GM20000 (cell line): Measurements from ENCODE around the gene GPC3.

Source experiments
- DNase-seq: peaks from one replicate; pipeline ENCODE4 v3.0.0; 2012; ENCODE audit warnings: low spot score
- TF ChIP-seq, protein P1 (sequence below): IDR thresholded peaks from 2 replicates; pipeline ENCODE4 v1.5.1; 2012; ENCODE audit warnings: mild to moderate bottlenecking, control low read depth; ENCODE audit errors: extremely low read depth, missing control alignments

GPC3 gene

DNA sequence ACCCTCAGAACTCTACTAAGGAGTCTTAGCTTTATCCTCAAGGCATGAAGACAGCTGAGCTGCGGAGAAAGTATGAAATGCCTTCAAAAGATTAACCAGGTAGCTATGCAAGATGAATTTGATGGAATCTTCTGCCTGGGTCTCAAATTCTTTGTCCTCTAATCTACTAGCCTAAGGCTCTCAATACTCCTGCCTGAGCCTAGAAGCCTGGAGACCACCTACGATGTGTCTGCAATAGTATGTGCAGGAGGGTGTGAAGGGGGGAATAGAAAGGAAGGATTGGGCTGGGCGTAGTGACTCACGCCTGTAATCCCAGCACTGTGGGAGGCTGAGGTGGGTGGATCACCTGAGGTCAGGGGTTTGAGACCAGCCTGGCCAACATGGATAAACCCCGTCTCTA lies 391.9 kb downstream of the GPC3 start:
- DNase-seq = no peak
- TF ChIP-seq, protein P1, sequence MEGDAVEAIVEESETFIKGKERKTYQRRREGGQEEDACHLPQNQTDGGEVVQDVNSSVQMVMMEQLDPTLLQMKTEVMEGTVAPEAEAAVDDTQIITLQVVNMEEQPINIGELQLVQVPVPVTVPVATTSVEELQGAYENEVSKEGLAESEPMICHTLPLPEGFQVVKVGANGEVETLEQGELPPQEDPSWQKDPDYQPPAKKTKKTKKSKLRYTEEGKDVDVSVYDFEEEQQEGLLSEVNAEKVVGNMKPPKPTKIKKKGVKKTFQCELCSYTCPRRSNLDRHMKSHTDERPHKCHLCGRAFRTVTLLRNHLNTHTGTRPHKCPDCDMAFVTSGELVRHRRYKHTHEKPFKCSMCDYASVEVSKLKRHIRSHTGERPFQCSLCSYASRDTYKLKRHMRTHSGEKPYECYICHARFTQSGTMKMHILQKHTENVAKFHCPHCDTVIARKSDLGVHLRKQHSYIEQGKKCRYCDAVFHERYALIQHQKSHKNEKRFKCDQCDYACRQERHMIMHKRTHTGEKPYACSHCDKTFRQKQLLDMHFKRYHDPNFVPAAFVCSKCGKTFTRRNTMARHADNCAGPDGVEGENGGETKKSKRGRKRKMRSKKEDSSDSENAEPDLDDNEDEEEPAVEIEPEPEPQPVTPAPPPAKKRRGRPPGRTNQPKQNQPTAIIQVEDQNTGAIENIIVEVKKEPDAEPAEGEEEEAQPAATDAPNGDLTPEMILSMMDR = no peak

DNA sequence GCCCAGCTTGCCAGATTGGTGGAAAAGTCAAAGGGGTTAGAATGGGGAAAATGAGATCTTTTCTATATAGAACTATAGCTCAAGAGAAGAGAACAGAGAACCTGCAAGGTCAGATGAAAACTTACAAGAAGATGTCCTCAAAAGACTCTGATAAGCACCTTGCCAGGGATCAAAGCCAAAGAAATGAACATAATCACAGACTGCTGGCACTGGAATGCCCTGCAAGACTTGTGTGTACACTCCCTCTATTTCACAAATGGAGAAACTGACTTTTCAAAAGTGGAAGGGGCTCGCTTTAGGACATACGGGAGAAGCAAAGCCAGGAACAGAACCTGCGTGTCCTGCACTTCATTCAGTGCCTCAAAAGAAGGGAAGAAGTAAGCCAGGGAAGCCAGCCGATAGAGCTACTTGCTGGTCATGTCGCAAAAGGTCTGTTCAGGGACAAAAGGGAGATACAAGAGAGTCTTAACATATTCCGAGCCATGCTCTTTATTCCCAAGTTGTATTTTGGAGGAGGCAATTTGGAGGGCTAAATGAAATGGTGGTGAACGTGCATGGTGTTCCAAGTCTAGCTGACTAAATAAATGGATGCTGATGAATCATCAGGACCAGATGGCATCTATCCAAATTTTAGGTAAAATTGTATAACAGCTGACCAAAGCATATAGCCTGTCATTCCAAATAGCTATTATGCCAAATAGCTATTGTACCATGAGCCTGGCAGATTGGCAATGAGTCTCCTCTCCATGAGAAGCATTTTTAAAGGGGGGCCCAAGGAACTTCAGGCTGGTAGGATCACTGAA lies 394.5 kb downstream of the GPC3 start:
- TF ChIP-seq, protein P1 = no peak
- no peak for DNase-seq

DNA sequence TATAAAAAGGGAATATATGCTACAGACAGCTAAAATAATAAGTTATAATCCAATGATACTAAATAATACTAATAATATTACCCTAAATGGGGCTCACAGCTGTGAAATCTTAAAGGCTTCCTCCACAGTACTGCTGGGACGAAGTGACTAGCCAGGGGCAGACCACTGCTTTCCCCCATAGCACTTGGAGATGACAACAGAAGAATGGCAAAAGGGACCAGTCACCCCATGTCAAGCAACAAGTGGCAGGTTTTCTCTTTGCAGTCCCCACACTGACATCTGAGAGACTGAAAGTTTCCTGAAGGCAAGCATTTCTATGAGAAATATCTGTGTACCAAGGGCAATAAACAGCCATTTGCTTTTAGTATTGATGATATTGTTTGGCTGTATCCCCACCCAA lies 396.6 kb downstream of the GPC3 start:
- DNase-seq = no peak
- TF ChIP-seq, protein P1 = no peak

DNA sequence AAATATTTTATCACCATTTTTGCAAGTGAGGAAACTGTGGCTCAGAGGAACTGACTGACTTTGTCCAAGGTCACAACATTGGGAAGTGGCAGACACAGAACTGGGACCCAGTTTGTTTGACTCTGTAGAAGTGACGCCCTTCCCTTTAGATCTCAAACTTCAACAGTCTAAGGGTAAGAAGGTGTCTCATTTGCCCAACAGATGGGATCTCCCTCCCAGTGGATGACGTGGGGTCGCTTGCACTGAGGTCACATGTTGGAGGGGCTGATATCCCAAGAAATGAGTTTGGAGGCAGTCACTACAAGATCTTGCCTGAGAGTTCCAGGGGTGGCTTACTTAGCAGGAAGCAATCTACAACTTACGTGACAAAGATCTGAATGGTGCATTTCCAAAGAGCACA lies 397.6 kb downstream of the GPC3 start:
- TF ChIP-seq, protein P1 = no peak
- DNase-seq = no peak

DNA sequence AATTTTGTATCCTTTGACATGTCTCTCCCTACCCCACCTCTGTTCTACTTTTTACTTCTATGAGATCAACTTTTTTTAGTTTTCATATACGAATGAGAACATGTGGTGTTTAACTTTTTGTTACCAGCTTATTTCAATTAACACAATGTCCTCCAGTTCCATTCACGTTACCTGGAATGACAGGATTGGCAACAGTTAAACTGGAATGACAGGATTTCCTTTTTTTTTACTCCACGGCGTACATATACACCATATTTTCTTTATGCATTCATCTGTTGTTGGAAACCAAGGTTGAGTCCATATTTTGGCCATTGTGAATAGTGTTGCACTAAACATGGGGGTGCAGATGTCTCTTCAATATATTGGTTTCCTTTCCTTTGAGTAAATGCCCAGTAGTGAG lies 398.3 kb downstream of the GPC3 start:
- TF ChIP-seq, protein P1 = no peak
- no peak for DNase-seq

DNA sequence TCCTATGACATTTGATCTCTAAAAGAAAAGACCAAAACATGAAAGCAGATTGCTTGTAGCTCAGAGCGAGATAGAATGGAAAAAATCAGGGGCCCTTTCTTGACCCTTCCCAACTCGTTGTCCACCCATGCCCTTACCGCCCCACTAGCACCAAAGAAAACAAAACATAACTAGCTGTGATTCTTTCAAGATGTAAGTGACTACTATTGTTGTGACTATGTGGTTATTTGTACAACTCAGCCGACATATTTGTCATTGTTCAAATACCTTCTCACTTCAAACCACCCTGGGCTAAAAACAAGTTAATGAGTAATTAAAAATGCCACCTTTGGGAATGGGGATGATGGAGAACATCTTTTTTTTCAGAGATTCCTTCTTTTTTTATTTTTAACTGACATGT lies 399.0 kb downstream of the GPC3 start:
- TF ChIP-seq, protein P1 = no peak

DNA sequence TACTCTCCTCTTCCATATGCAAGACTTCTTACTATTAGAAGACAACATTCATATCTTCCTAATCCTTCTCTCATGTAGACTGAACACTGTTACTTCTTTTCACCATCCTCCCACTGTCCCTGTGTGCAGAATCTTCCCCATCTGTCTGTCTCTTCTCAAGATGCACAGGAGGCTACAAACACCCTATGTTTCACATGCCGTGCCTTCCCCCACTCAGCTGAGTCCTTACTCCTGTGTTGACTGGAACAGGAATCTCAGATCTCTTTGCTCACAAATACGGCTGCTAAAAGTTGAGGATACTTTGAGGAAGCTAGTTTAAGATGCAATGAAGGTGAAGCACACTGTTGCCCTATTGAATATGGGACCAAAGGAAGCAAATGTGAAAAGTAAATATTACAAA lies 401.6 kb downstream of the GPC3 start:
- DNase-seq = no peak
- TF ChIP-seq, protein P1 = no peak

More for the DNA sequence above, 399.0 kb downstream of the GPC3 start:
- no peak for DNase-seq
